ENCODE data around the gene STX16. TPM values are rescaled to one million over a fixed set of nuclear protein-coding genes. Genes with fewer than 3 reads are reported as not detected.

The STX16 gene
- total and polyA plus RNA-seq, 9 donors: 30.1 to 60.8 (median 51.7) TPM

DNA sequence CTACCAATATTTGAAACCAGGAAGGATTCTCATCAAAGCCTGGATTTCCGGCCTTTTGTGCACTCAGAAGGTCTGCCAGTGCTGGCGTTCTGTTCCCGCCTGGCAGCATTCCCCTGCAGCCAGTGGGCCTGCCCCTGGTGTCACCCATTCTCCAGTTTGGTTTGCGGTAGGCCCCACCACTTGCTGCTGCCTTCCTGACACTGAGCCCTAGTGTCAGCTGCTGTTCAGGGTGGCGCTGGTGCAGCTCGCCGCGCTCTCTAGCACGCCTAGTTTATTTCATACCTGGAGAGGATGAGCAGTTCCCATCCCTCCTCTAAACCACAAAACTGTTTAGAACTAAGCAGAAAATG lies 51.1 kb downstream of the STX16 start:
- WGBS (ENCODE audit: insufficient coverage): 83% methylated on average over 9 of the region's 9 CpGs
- no peak overlapping the region for H3K4me3 ChIP-seq (ENCODE audit: low read length)
- DNase-seq: no peak
- H3K27me3 ChIP-seq (ENCODE audit: control insufficient read depth, insufficient read depth, low read length): no peaks in the 10 kb centered on the region
- peaks cover 85% of the 10 kb centered on the region for H3K36me3 ChIP-seq (ENCODE audit: control insufficient read depth, insufficient read depth, low read length)
- H3K9me3 ChIP-seq (replicated peaks; ENCODE audit: control insufficient read depth, low read depth, low read length): peaks cover 2% of the 10 kb centered on the region
- peaks cover 50% of the 10 kb centered on the region for H3K4me1 ChIP-seq (ENCODE audit: control insufficient read depth, insufficient read depth, low read length)
- peak overlapping the region; percentile 42 for H3K27ac ChIP-seq (ENCODE audit: low read length)

DNA sequence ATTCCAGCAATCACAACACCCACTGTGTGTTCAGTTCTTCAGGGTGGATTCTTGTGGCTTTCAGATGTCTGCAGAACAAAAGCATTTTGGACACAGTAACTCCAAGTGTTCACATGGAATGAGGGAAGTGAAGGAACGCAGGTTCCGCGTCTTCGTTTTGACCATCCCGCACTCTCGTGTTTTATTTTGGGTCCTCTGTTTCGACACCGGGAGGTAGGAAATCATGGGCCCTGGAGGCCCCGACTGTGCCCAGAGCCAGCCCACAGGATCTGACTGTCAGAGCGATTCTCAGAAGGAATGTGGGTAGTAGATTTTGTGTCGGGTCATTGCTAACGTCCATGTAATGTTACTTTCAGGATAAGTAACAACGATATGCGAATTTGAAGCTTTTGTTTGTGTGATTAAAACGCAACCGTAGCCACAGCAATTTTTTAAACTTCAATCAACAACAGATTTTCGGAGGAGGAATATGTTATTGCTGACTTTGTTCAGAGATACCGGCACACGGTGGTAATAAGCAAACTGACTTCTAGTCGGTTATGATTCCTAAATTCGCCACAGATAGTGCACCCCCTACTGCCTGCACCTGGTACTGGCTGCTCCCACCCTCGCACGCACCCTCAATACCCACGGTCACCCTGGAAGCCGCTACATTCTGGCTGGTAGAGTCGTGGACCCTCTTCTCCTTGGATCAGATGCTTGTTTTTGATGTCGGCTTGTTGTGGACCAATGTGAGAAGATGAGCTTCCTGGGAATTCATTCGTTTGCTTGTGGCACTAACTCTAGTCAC lies 52.0 kb downstream of the STX16 start:
- peak overlapping the region; percentile 13 for H3K27ac ChIP-seq (ENCODE audit: low read length)
- no peak for DNase-seq
- no peaks in the 10 kb centered on the region for H3K27me3 ChIP-seq (ENCODE audit: control insufficient read depth, insufficient read depth, low read length)
- 96% methylated on average over 12 of the region's 28 CpGs for WGBS (ENCODE audit: insufficient coverage)
- H3K36me3 ChIP-seq (ENCODE audit: control insufficient read depth, insufficient read depth, low read length): peaks cover 82% of the 10 kb centered on the region
- peaks cover 58% of the 10 kb centered on the region for H3K4me1 ChIP-seq (ENCODE audit: control insufficient read depth, insufficient read depth, low read length)
- H3K9me3 ChIP-seq (replicated peaks; ENCODE audit: control insufficient read depth, low read depth, low read length): peaks cover 2% of the 10 kb centered on the region
- H3K4me3 ChIP-seq (ENCODE audit: low read length): no peak overlapping the region

DNA sequence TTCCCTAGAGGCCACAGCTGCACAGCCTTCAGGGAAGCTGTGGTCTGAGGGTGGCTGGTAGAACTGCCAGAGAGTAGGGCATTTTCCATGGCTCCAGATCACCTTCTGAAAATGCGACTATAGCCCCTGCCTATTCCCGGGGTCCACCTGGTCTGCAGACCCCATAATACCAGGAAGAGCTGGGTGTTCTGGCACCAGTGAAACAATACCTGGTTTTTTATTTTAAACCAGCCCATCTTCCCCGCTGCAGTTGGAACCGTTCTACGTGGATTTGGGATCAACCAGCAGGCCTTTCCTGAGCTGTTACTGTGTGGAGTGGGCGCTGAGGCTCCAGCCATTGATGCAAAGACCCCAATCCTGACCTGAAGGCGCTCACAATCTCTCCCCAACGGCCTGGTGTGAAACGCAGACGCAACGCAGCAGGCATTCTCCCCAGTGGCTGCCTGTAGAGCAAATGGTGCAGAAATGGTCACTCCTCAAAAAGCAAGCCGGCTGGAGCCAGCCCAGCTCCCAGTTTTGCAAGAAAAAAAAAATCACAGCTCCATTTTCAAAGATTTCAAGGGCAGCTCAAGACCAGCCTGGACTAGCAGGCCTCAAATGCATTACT lies 52.8 kb downstream of the STX16 start:
- no peaks in the 10 kb centered on the region for H3K27me3 ChIP-seq (ENCODE audit: control insufficient read depth, insufficient read depth, low read length)
- H3K9me3 ChIP-seq (replicated peaks; ENCODE audit: control insufficient read depth, low read depth, low read length): peaks cover 2% of the 10 kb centered on the region
- no peak overlapping the region for H3K27ac ChIP-seq (ENCODE audit: low read length)
- H3K4me3 ChIP-seq (ENCODE audit: low read length): no peak overlapping the region
- H3K4me1 ChIP-seq (ENCODE audit: control insufficient read depth, insufficient read depth, low read length): peaks cover 58% of the 10 kb centered on the region
- peak; percentile 3 for DNase-seq
- H3K36me3 ChIP-seq (ENCODE audit: control insufficient read depth, insufficient read depth, low read length): peaks cover 74% of the 10 kb centered on the region
- 95% methylated on average over 12 of the region's 12 CpGs for WGBS (ENCODE audit: insufficient coverage)

DNA sequence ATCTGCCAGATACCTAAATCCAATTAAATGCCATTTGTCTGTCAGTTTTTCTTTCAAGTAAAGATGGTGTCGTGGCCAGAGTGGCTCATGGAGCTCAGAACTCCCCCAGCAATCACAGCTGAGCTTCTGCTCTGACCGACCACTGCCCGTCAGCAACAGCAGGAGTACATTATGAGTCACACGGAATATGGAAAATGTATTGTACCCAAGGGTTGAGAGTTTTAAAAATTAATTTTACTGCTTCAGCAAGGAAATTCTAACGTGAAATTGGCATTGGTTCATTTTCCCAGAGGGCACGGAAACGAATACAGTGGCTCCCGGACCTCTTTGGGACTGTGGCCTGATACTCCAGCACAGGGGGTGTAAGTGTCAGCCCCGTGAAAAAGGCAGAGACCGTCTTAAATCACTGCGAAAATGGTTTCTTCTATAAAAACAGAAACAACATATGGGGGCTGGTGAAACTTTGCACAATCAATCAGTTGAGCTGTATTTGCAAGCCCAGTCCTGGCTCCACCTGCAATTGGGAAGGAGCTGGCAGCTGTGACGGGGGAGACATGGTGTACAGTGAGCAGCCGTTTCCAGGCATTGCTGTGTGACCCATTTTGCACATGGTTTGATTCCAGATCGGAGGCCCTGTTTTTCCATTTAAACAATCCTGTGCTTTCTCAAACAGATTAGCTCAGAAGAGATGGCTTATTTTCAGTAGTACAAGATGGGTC lies 54.3 kb downstream of the STX16 start:
- peaks cover 2% of the 10 kb centered on the region for H3K9me3 ChIP-seq (replicated peaks; ENCODE audit: control insufficient read depth, low read depth, low read length)
- peak; percentile 98 for DNase-seq
- H3K4me1 ChIP-seq (ENCODE audit: control insufficient read depth, insufficient read depth, low read length): peaks cover 53% of the 10 kb centered on the region
- H3K27ac ChIP-seq (ENCODE audit: low read length): peak overlapping the region; percentile 90
- no peaks in the 10 kb centered on the region for H3K27me3 ChIP-seq (ENCODE audit: control insufficient read depth, insufficient read depth, low read length)
- peaks cover 65% of the 10 kb centered on the region for H3K36me3 ChIP-seq (ENCODE audit: control insufficient read depth, insufficient read depth, low read length)
- no peak overlapping the region for H3K4me3 ChIP-seq (ENCODE audit: low read length)
- 22% methylated on average over 7 of the region's 14 CpGs for WGBS (ENCODE audit: insufficient coverage)

DNA sequence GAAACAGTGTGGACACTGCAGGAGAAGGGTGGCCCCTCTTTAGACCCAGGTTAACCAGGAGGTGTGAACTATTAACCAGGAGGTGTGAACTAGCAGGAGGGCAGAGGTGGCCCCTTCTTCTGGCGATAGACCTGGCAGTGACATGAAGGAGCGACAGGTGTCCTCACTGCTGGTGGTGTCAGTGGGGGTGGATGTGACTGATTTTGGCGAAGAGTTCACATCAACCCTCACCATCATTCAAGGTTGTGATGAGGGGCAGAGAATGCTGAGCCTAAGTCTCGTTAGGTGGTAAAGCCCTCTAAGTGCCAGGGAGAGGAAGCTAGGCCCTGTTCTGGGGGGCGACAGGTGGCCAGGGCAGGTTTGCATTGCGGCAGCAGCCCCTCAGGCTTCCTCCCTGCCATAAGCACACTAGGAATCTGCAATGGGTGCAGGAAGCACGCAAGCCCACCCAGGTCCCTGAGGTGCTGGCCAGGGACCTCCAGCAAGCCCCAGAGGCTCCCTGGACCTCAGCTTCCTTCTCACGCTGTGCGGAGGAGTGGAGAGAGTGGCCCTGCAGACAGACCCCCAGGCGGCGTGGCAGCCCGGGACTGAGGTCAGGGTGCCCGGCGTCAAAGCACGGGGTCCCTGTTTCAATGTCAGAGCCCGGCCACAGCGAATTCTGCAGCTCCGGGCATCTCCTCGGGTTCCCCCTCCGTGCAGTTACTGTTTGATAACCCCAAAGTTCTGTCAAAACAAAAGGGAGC lies 55.2 kb downstream of the STX16 start:
- WGBS (ENCODE audit: insufficient coverage): 83% methylated on average over 14 of the region's 20 CpGs
- DNase-seq: peak; percentile 25

DNA sequence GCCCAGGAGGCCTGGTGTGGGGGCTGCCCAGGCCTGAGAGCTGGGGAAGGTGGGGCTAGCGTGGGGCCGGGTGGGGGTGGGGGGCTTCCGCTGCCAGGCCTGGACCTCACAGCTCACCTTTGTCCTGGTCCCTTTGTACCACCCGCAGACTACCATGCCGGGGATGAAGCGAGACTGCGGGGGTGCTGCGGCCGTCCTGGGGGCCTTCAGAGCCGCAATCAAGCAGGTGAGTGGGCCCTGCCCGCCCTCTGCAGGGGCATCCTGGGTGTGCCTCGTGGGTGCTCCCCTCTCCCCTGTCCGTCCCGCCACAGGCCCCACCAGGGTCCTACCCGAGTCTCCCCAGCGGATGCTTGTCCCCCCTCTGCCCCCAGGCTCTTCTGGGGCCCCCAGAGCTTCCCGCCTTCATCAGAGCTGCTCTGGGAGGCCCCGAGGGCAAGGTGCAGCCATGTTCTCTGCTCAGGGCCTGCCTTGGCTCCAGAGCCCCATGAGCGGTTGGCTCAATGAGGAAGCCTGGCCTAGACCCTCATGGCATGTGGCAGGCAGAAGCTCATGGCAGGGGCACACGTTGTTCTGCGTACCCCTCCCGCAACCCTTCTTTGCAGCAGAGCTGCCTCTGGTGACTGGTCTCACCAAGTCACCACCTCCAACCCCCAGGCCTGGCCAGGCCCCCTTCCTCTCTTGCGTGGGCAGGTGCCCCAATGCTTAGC lies 56.0 kb downstream of the STX16 start:
- no peak overlapping the region for H3K4me3 ChIP-seq (ENCODE audit: low read length)
- peaks cover 64% of the 10 kb centered on the region for H3K36me3 ChIP-seq (ENCODE audit: control insufficient read depth, insufficient read depth, low read length)
- DNase-seq: peak; percentile 9
- peaks cover 2% of the 10 kb centered on the region for H3K9me3 ChIP-seq (replicated peaks; ENCODE audit: control insufficient read depth, low read depth, low read length)
- WGBS (ENCODE audit: insufficient coverage): 89% methylated on average over 17 of the region's 23 CpGs
- H3K27me3 ChIP-seq (ENCODE audit: control insufficient read depth, insufficient read depth, low read length): no peaks in the 10 kb centered on the region
- peaks cover 49% of the 10 kb centered on the region for H3K4me1 ChIP-seq (ENCODE audit: control insufficient read depth, insufficient read depth, low read length)
- no peak overlapping the region for H3K27ac ChIP-seq (ENCODE audit: low read length)

More for the DNA sequence above, 55.2 kb downstream of the STX16 start:
- Histone ChIP-seq H3K36me3 (ENCODE audit: control insufficient read depth, insufficient read depth, low read length) (peaks cover 66% of the 10 kb centered on the region), H3K27ac (ENCODE audit: low read length) (peak overlapping the region; percentile 90), H3K4me3 (ENCODE audit: low read length) (no peak overlapping the region), H3K9me3 (replicated peaks; ENCODE audit: control insufficient read depth, low read depth, low read length) (peaks cover 2% of the 10 kb centered on the region), H3K4me1 (ENCODE audit: control insufficient read depth, insufficient read depth, low read length) (peaks cover 51% of the 10 kb centered on the region), H3K27me3 (ENCODE audit: control insufficient read depth, insufficient read depth, low read length) (no peaks in the 10 kb centered on the region)

DNA sequence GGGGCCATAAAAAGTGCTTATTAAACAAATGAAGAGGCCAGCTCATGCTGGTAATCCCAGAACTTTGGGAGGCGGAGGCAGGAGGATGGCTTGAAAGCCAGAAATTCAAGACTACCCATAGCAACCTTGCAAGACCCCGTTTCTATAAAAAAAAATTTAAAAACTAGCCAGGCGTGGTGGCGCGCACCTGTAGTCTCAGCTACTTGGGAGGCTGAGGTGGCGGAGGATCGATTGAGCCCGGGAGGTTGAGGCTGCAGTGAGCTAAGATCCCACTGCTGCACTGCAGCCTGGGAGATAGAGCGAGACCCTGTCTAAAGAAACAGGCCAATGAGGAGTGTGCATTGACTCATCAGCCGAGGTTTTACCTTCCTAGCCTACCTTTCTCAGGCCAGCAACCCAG lies 56.7 kb downstream of the STX16 start:
- Histone ChIP-seq H3K9me3 (replicated peaks; ENCODE audit: control insufficient read depth, low read depth, low read length) (peaks cover 2% of the 10 kb centered on the region), H3K27ac (ENCODE audit: low read length) (peak overlapping the region; percentile 48), H3K4me1 (ENCODE audit: control insufficient read depth, insufficient read depth, low read length) (peaks cover 49% of the 10 kb centered on the region), H3K36me3 (ENCODE audit: control insufficient read depth, insufficient read depth, low read length) (peaks cover 60% of the 10 kb centered on the region), H3K27me3 (ENCODE audit: control insufficient read depth, insufficient read depth, low read length) (no peaks in the 10 kb centered on the region), H3K4me3 (ENCODE audit: low read length) (no peak overlapping the region)
- no peak for DNase-seq
- 99% methylated on average over 7 of the region's 10 CpGs for WGBS (ENCODE audit: insufficient coverage)

DNA sequence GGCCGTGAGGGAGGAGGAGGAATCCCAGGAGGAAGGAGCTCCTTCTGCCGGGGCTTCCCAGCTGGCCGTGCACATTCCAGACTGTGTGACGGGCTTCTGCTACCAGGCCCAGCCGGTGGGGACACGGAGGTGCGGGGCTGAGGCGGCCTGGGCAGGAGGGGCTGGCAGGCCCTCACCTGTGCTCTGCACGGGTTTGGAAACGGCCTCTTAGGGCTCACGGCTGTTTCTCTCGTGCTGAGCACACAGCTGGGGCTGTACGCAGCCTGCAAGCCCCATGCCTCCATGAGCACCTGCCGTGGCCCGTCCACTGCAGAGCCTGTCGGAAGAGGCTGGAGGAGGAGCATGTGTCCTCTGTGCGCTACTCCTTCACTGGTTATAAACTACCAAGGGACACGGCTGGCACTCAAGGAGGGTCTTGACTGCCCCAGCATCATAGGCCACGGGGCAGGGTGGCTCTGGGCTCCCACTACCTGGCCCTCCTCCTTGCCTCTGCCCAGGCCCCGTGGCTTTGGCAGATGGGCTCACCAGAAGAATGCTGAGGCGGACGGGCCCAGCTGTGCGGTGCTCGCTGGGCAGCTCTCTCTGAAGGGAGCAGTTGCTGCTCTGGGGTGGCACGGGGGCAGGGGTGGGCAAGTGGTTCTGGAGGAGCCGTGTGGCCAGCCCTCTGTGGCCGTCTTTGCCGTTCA lies 57.3 kb downstream of the STX16 start:
- H3K9me3 ChIP-seq (replicated peaks; ENCODE audit: control insufficient read depth, low read depth, low read length): peaks cover 2% of the 10 kb centered on the region
- H3K36me3 ChIP-seq (ENCODE audit: control insufficient read depth, insufficient read depth, low read length): peaks cover 60% of the 10 kb centered on the region
- 69% methylated on average over 27 of the region's 28 CpGs for WGBS (ENCODE audit: insufficient coverage)
- DNase-seq: peak; percentile 65
- H3K27me3 ChIP-seq (ENCODE audit: control insufficient read depth, insufficient read depth, low read length): no peaks in the 10 kb centered on the region
- H3K4me3 ChIP-seq (ENCODE audit: low read length): no peak overlapping the region
- H3K4me1 ChIP-seq (ENCODE audit: control insufficient read depth, insufficient read depth, low read length): peaks cover 49% of the 10 kb centered on the region
- peak overlapping the region; percentile 48 for H3K27ac ChIP-seq (ENCODE audit: low read length)

DNA sequence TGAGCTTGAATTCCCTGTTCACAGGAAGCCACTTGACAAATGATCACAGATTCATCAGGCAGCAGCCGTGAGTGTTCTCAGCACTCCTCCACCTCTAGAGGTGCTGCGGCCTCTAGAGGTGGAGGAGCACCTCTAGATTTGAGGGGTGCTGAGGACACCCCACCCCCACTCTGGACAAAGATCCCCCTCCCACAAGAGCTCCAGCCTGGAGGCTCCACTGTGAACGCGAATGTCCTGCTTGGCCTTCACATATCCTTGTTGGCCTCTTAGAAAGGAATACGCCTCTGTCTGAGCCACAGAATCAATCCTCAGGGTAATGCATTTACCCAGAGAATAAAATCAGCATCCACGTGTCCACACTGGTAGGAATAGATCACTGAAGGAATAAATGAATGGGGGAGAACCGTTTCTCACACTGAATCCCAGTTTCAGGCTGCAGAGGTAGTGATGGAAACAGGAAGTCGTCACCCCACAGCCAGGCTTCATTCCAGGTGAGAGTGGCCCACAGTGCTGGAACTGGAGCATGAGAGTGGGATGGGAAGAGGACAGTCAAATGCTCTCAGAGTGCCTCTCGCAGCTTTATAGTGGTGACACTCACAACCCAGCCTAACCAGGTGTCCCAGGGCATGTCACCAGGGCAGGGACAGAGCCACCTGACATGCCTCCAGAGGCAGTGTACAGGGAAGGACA lies 58.1 kb downstream of the STX16 start:
- DNase-seq: peak; percentile 38
- no peaks in the 10 kb centered on the region for H3K27me3 ChIP-seq (ENCODE audit: control insufficient read depth, insufficient read depth, low read length)
- H3K4me1 ChIP-seq (ENCODE audit: control insufficient read depth, insufficient read depth, low read length): peaks cover 49% of the 10 kb centered on the region
- peaks cover 60% of the 10 kb centered on the region for H3K36me3 ChIP-seq (ENCODE audit: control insufficient read depth, insufficient read depth, low read length)
- H3K4me3 ChIP-seq (ENCODE audit: low read length): no peak overlapping the region
- WGBS (ENCODE audit: insufficient coverage): 76% methylated on average over 2 of the region's 9 CpGs
- H3K9me3 ChIP-seq (replicated peaks; ENCODE audit: control insufficient read depth, low read depth, low read length): peaks cover 2% of the 10 kb centered on the region
- peak overlapping the region; percentile 48 for H3K27ac ChIP-seq (ENCODE audit: low read length)
